Suprapubic skin (tissue), 4 donors: ENCODE results near the gene NR2F1.

Experiments
- CTCF ChIP-seq, 2 donors: fragments of 200-600 bp in 1 of 2; fragments of 450-650 bp in 1 of 2; sonication (generic) in 1 of 2; IDR thresholded peaks; one replicate each; pipeline ENCODE4 v1.5.1; 2016 to 2019; ENCODE audit warnings: antibody characterized with exemption in 2 of 2, mild to moderate bottlenecking in 1 of 2, moderate library complexity in 1 of 2
- EP300 ChIP-seq: sonication (generic); formaldehyde crosslinking; IDR thresholded peaks from one replicate; pipeline ENCODE4 v1.6.1; 2017; ENCODE audit warnings: antibody characterized with exemption
- POLR2A ChIP-seq, 2 donors: fragments of 450-650 bp; IDR thresholded peaks; one replicate each; pipeline ENCODE4 v1.6.1; 2017; ENCODE audit warnings: antibody characterized with exemption in 2 of 2, mild to moderate bottlenecking in 2 of 2, moderate library complexity in 2 of 2
- POLR2AphosphoS5 ChIP-seq, 3 donors: sonication (generic); formaldehyde crosslinking; IDR thresholded peaks; one replicate each; pipeline ENCODE4 v1.6.1; 2017; ENCODE audit warnings: antibody characterized with exemption in 3 of 3

GRCh38 chr5:93557021-93557604 lies 25.9 kb upstream of the NR2F1 start:
- no peak for TF ChIP-seq CTCF (IDR thresholded peaks at IDR 0.05)
- no peak for TF ChIP-seq POLR2AphosphoS5 (IDR thresholded peaks at IDR 0.05)
- TF ChIP-seq POLR2A (IDR thresholded peaks at IDR 0.05): no peak
- TF ChIP-seq EP300: no peak
